HG03280 (cell line): ENCODE measurements around the gene PLEKHA5.
"Not testable (repeated sequence)": the region's sequence is repeated elsewhere in the genome, so short reads cannot be mapped to it uniquely, and the experiment has no call there.

ENCODE experiments used
- ATAC-seq: cut with Tn5 transposase; IDR thresholded peaks from one replicate; pipeline ENCODE4 v1.9.1; 2021; ENCODE audit warnings: mild to moderate bottlenecking, moderate library complexity; ENCODE audit not compliant: unreplicated experiment

The PLEKHA5 gene

GRCh38 chr12:19167708-19168107 is 38.2 kb downstream of the PLEKHA5 start:
- ATAC-seq = no peak

GRCh38 chr12:19168644-19169043 is 39.1 kb downstream of the PLEKHA5 start:
- no peak for ATAC-seq

- no peak for ATAC-seq
Measured at GRCh38 chr12:19169222-19169621, 39.7 kb downstream of the PLEKHA5 start.

- not testable (repeated sequence) for ATAC-seq
Measured at GRCh38 chr12:19170286-19170685, 40.8 kb downstream of the PLEKHA5 start.

GRCh38 chr12:19171731-19172130 is 42.2 kb downstream of the PLEKHA5 start:
- ATAC-seq = no peak

GRCh38 chr12:19177754-19178153 is 48.2 kb downstream of the PLEKHA5 start:
- ATAC-seq = no peak

GRCh38 chr12:19179986-19180385 is 50.5 kb downstream of the PLEKHA5 start:
- no peak for ATAC-seq

- no peak for ATAC-seq
Measured at GRCh38 chr12:19181666-19182426, 52.3 kb downstream of the PLEKHA5 start.

- ATAC-seq = no peak
Measured at GRCh38 chr12:19183121-19183838, 53.7 kb downstream of the PLEKHA5 start.

GRCh38 chr12:19185262-19185929 is 55.9 kb downstream of the PLEKHA5 start:
- ATAC-seq = no peak

- no peak for ATAC-seq
Measured at GRCh38 chr12:19186722-19187661, 57.5 kb downstream of the PLEKHA5 start.

GRCh38 chr12:19189522-19189921 is 60.0 kb downstream of the PLEKHA5 start:
- no peak for ATAC-seq

GRCh38 chr12:19190292-19191031 is 60.9 kb downstream of the PLEKHA5 start:
- ATAC-seq = no peak

- ATAC-seq = no peak
Measured at GRCh38 chr12:19191089-19191488, 61.6 kb downstream of the PLEKHA5 start.

- ATAC-seq = no peak
Measured at GRCh38 chr12:19191563-19191962, 62.0 kb downstream of the PLEKHA5 start.

- no peak for ATAC-seq
Measured at GRCh38 chr12:19192710-19193109, 63.2 kb downstream of the PLEKHA5 start.

- no peak for ATAC-seq
Measured at GRCh38 chr12:19194963-19195362, 65.4 kb downstream of the PLEKHA5 start.

- ATAC-seq = no peak
Measured at GRCh38 chr12:19196959-19197630, 67.6 kb downstream of the PLEKHA5 start.

GRCh38 chr12:19198272-19198671 is 68.7 kb downstream of the PLEKHA5 start:
- ATAC-seq = no peak
